ENCODE measurements around the gene SLC4A3.

DNA sequence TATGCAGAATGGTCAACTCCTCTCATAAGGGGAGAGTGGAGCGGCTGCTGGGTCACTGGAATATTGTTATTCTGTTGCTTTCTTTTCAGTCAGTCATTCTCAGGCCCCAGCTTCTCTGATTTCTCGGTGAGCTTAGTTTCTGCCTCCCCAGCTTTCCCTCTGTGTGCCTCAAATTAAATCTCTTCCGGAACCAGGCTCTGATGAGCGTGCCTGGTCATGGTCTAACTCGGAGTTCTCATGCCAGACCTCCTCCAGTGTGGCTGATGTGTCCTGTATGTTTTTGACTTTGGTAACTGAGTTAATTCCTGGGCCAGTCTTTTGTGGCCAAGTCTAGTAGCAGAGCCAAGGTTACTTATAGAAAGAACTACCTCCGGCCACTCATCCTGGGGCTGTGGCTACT is 34.7 kb upstream of the SLC4A3 start:
- TF ChIP-seq POLR2AphosphoS5 (IDR thresholded peaks at IDR 0.05; ENCODE audit: low read depth, low read length): no peak
- TF ChIP-seq POLR2A (IDR thresholded peaks at IDR 0.05; ENCODE audit: borderline replicate concordance, extremely low read depth, insufficient read depth, insufficient read length): no peak
- no peak for TF ChIP-seq RAD21 (IDR thresholded peaks at IDR 0.05; ENCODE audit: low read depth)
- TF ChIP-seq, protein P1, sequence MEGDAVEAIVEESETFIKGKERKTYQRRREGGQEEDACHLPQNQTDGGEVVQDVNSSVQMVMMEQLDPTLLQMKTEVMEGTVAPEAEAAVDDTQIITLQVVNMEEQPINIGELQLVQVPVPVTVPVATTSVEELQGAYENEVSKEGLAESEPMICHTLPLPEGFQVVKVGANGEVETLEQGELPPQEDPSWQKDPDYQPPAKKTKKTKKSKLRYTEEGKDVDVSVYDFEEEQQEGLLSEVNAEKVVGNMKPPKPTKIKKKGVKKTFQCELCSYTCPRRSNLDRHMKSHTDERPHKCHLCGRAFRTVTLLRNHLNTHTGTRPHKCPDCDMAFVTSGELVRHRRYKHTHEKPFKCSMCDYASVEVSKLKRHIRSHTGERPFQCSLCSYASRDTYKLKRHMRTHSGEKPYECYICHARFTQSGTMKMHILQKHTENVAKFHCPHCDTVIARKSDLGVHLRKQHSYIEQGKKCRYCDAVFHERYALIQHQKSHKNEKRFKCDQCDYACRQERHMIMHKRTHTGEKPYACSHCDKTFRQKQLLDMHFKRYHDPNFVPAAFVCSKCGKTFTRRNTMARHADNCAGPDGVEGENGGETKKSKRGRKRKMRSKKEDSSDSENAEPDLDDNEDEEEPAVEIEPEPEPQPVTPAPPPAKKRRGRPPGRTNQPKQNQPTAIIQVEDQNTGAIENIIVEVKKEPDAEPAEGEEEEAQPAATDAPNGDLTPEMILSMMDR (IDR thresholded peaks at IDR 0.05 in 2 of 3, conservative IDR thresholded peaks at IDR 0.05 in 1 of 3; ENCODE audit: borderline replicate concordance in 1 of 3, insufficient read depth in 1 of 3, low read depth in 2 of 3, low read length in 2 of 3): no peak
- TF ChIP-seq, protein P2, sequence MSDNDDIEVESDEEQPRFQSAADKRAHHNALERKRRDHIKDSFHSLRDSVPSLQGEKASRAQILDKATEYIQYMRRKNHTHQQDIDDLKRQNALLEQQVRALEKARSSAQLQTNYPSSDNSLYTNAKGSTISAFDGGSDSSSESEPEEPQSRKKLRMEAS (IDR thresholded peaks at IDR 0.05): no peak
- no peak for TF ChIP-seq FOSL1 (IDR thresholded peaks at IDR 0.05; ENCODE audit: low read depth)
- TF ChIP-seq, protein P3, sequence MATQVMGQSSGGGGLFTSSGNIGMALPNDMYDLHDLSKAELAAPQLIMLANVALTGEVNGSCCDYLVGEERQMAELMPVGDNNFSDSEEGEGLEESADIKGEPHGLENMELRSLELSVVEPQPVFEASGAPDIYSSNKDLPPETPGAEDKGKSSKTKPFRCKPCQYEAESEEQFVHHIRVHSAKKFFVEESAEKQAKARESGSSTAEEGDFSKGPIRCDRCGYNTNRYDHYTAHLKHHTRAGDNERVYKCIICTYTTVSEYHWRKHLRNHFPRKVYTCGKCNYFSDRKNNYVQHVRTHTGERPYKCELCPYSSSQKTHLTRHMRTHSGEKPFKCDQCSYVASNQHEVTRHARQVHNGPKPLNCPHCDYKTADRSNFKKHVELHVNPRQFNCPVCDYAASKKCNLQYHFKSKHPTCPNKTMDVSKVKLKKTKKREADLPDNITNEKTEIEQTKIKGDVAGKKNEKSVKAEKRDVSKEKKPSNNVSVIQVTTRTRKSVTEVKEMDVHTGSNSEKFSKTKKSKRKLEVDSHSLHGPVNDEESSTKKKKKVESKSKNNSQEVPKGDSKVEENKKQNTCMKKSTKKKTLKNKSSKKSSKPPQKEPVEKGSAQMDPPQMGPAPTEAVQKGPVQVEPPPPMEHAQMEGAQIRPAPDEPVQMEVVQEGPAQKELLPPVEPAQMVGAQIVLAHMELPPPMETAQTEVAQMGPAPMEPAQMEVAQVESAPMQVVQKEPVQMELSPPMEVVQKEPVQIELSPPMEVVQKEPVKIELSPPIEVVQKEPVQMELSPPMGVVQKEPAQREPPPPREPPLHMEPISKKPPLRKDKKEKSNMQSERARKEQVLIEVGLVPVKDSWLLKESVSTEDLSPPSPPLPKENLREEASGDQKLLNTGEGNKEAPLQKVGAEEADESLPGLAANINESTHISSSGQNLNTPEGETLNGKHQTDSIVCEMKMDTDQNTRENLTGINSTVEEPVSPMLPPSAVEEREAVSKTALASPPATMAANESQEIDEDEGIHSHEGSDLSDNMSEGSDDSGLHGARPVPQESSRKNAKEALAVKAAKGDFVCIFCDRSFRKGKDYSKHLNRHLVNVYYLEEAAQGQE (IDR thresholded peaks at IDR 0.05; ENCODE audit: low read depth): no peak
- TF ChIP-seq, protein P4, sequence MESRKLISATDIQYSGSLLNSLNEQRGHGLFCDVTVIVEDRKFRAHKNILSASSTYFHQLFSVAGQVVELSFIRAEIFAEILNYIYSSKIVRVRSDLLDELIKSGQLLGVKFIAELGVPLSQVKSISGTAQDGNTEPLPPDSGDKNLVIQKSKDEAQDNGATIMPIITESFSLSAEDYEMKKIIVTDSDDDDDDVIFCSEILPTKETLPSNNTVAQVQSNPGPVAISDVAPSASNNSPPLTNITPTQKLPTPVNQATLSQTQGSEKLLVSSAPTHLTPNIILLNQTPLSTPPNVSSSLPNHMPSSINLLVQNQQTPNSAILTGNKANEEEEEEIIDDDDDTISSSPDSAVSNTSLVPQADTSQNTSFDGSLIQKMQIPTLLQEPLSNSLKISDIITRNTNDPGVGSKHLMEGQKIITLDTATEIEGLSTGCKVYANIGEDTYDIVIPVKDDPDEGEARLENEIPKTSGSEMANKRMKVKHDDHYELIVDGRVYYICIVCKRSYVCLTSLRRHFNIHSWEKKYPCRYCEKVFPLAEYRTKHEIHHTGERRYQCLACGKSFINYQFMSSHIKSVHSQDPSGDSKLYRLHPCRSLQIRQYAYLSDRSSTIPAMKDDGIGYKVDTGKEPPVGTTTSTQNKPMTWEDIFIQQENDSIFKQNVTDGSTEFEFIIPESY (IDR thresholded peaks at IDR 0.05; ENCODE audit: extremely low read depth, insufficient replicate concordance, low read length): no peak
- TF ChIP-seq EZH2phosphoT487 (IDR thresholded peaks at IDR 0.05; ENCODE audit: borderline replicate concordance): no peak
- no peak for TF ChIP-seq SP1 (IDR thresholded peaks at IDR 0.05; ENCODE audit: low read depth)
- TF ChIP-seq EZH2 (IDR thresholded peaks at IDR 0.05): no peak
- no peak for TF ChIP-seq EGR1 (IDR thresholded peaks at IDR 0.05; ENCODE audit: low read depth)
- TF ChIP-seq CBX3 (IDR thresholded peaks at IDR 0.05; ENCODE audit: low read depth): no peak
- TF ChIP-seq ZFX (IDR thresholded peaks at IDR 0.05): no peak

All from HCT116 (cell line).